D341Med (cell line): ENCODE data around the gene CPLX1.
"Not testable (repeated sequence)": the region's sequence is repeated elsewhere in the genome, so short reads cannot be mapped to it uniquely, and the experiment has no call there.

Experiments
- DNase-seq: peaks from one replicate; pipeline ENCODE4 v3.0.0; 2012; ENCODE audit warnings: low spot score

Gene CPLX1

DNA sequence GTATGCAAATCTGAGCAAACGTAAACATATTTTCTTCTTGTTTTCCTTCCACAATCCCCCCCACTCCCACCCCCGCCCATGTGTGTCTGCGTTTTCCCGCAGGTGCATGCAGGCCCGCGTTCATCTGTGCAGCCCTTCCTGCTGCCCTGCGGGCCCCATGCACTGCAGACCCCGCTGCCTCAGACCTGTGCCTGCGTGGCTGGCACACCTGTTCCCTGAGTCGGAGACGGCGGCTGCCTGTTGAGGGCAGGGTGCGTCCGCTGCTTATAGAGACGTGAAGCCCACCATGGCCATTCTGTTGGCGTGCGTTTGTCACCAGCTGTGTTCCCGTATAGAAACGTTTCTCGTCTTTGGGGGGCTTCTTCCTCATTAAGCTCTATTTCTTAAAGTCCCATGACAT is 68.8 kb downstream of the CPLX1 start:
- no peak for DNase-seq

DNA sequence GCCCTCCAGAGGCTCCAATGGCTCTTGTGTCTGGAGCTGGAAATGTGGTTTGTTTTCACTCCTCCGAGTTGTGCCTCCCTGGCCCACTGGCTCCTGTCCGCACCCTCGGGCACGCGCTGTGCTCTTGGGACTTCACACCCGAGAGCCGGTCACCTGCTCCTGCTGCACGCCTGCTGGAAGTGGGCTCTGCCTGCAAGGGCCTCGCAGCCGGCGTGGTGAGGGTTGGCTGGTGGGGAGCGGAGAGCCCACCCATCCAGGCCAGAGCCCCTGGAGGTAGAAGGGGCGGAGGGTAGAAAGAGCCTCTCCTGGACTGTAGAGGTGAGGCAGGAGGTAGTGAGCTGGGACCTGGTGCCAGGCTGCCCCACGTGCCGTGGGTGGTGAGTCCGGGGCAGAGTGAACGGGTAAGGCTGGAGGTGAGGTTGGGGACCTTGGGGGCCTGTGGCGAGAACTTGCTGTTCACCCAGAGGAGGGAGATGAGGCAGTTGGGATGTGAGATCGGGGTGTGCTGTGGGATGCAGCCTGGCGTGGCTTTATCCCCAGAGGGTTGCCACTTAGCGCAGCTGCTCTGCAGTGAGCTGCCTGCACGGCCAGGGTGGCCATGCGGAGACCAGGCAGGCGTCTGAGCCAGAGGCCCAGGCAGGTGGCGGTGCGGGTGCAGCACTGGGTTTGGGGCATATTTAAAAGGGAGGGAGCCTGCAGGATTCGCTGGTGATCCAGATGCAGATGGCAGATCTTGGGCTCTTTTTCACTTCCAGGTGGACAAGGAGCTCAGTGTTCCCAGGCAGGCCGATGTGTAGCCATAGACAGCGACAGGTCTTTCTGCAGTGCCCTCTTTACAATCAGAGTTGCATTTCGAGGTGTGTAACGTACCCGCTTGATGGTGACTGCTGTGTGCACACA is 71.5 kb downstream of the CPLX1 start:
- DNase-seq: no peak

DNA sequence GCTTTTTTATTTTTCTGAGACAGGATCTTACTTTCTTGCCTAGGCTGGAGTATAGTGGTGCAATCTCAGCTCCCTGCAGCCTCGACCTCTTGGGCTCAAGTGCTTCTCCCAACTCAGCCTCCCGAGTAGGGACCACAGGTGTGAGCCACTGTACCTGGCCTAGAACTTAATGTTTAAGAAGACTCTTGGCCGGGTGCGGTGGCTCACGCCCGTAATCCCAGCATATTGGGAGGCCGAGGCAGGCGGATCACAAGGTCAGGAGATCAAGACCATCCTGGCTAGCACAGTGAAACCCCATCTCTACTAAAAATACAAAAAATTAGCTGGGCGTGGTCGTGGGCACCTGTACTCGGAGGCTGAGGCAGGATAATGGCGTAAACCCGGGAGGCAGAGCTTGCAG is 72.7 kb downstream of the CPLX1 start:
- not testable (repeated sequence) for DNase-seq

DNA sequence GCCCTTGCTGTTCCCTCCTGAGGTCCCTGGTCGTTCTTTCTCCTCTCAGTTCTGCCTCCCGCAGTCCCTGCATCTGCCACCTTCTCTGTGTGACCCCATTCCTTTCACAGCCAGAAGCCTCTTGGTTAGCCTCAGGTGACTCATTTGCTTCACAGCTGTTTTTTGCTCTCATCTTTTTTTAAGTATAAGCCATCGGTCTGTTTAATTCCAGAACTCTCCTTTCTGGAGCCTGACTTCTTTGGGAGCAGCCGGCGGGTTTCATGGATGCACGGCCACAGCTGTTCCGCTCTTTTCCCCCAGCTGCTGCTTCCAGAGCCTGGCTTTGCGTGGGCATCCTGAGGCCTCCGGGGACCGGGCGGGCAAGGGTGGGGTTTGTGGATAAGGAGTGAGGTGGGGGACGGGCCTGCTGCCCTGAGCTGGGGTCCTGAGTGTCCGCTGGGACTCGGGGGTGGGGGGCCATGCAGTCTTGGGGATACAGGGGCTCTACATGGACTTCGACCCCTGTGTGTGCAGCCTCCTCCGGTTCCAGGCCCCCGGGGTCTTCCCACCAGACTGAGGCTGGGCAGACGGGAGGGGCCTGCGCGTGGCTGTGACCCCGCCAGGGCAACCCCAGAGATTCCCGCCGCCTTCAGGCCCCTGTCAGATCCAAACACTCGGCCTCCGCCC is 73.6 kb downstream of the CPLX1 start:
- no peak for DNase-seq

DNA sequence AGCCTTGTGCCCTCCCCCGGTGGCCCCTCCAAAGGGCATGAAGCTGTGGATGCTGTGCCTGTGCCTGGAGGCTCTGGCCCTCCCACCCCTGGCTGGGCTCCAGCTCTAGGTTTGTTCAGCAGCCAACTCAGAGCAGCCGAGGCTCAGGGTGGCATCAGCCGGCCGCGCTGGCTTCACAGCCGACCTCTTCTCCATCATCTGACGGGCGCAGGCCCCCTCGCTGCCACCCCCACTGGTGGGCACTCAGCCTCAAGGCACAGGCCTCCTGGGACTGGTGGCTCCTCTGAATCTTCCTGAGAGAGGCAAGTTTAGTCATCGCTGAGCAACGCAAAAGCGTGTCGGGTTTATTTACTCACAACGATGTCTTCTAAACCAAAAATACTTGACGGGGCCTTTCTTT is 74.3 kb downstream of the CPLX1 start:
- peak; percentile 43 for DNase-seq

DNA sequence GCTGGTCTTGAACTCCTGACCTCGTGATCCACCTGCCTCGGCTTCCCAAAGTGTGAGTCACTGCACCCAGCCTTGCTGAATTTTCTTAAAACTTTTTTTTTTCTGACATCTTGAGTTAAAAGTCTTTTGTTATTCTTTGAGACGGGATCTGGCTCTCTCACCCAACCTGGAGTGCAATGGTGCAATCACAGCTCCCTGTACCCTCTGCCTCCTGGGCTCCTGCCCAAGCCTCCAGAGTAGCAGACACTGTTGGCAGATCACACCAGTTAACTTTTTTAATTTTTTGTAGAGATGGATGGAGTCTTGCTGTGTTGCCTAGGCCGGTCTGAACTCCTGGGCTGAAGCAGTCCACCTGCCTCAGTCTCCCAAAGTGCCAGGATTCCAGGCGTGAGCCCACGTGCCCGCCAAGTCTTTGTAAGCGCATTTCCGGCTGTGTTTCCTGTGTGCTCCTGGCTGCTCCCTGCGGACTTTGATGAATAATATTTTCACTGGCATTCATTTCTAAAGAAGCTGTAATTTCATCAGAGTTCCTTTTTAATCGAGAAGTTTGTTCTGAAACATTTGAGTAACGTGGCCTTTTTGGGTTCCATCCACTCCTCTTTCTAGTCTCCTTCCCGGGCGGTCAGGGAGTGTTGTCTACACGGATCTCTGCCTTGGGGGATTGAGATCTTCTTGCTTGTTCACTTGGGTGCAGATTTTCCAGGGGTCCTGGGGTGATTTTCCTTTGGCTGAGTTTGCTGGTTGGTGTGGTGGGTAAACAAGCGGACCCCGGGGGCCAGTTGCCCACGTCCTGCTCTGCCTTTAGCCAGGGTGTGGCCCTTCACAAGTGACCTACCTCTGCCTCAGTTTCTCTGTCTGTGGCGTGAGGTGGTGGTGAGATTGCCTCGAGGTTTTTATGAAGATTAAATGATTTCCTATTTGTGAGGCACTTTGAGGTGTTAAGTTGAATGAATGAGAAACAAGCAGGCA is 75.9 kb downstream of the CPLX1 start:
- no peak for DNase-seq

DNA sequence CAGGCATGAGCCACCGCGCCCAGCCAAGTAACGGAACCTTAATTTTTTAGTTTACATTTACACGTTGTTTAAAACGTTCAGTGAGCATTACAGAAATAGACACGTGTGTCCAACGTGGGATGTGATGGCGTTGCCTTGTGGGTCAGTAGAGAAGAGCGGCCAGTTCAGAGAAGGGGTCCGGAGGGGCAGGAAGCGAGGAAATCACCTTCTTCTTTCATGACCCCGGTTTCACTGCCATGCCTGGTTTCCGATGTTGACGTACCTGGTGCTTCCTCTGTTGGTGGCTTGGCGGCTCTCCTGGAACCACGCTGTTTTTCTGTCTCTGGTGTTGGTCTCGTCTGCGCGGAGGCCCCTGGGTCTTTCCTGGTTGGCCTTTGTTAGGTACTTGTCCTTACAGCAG is 77.5 kb downstream of the CPLX1 start:
- no peak for DNase-seq

DNA sequence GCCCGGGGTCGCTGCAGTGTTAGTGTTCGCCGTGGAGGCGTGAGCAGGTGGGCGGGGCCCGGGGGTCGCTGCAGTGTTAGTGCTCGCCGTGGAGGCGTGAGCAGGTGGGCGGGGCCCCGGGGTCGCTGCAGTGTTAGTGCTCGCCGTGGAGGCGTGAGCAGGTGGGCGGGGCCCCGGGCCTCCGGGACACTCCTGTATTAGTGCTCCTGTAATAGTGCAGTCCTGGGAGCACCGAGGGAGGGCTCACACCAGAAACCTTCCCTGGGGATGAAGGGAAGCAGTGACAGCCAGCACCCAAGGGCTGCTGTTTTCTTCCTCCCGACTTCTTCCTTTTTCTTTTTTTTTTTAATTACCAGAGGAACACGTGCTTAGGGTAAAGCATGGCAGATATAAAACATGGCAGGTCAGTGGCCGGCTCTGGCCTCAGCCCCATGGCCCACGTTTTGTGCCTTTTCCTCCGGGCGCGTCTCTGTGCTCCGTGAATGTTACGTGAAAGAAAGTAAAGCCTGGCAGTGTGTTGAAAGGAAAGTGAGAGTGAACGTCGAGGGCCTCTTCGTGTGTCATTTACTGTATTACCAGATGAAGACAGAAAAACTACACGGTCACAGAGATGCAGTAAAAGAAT is 78.3 kb downstream of the CPLX1 start:
- no peak for DNase-seq

DNA sequence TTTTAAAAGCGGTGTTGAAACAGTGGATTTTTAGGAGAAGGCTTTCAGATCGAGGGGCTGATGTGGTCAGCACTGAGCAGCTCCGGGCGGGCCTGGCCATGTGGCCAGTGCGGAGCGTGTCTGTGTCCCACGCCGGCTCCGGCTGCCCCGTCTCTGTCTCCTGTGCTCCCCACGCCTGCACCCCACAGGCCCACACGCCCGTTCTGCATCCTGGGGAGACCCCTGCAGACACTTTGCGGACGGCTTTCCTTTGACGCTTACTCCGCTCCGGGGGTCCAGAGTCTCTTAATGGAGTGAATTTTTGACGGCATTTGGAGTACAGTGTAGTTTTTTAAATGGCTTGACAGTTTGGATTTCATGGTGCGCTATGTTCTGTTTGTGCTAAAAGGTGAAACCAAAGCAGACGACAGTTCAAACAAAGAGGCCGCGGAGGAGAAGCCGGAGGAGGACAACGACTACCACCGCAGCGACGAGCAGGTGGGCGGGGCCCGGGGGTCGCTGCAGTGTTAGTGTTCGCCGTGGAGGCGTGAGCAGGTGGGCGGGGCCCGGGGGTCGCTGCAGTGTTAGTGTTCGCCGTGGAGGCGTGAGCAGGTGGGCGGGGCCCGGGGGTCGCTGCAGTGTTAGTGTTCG is 81.6 kb downstream of the CPLX1 start:
- DNase-seq: no peak

DNA sequence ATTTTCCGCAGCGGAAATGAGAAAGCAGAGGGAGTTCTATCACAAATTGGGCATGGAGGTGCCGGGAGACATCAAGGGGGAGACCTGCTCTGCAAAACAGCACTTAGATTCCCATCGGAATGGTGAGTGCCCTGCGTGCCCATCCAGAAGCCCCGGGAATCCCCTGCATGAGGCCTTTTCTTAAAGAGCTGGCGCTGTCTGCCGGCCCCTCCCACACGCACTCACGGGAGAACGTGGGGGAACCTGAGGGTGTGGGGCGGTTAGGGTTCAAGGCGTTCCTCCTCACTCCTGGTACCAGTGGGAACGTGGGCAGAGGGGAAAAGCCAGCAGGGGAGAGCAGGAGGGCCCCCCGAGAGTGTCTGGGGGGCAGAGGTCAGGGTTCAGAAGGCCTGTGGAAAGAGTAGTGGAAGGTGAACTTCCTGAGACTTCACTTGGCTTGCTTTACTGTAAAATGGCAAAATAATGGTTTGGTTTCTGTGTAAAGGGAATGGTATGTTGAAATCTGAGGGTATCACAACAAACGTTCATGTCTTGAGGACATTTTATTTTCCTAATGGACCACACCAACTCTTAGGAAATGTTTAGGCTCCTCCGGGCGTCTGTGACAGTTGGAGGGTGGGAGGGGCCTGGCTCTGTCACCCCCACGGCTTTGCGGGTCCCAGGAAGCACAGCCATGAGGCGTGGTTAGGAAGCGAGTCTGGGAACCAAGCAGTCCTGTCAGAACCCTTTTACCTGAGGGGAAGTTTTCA is 82.3 kb downstream of the CPLX1 start:
- no peak for DNase-seq

DNA sequence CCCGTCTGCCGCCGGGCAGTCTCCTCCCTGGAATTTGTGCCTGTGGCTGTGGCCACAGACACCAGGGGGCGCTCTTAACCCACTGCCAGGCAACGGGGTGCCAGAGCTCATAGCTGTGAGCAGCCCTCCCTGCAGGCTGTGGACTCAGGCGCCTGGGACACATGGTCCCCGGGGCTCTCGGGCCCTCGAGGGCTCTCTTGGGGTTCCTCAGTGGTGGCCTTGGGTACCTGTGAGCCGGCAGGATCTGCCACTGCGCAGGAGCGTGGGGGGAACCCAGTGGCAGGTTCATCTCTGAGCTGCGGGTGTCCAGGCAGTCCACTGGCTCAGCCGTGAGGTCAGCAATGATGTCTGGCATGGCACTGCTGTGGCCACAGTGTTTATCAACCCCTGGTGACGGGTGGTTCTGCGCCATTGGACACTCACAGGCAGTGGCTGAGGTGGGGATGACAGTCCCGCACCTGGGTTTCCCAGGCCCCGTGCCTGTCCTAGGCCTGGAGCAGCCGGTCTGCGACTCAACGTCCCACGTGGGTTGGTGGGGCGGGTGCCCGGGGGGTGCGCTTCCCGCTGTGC is 83.1 kb downstream of the CPLX1 start:
- DNase-seq: peak; percentile 95

DNA sequence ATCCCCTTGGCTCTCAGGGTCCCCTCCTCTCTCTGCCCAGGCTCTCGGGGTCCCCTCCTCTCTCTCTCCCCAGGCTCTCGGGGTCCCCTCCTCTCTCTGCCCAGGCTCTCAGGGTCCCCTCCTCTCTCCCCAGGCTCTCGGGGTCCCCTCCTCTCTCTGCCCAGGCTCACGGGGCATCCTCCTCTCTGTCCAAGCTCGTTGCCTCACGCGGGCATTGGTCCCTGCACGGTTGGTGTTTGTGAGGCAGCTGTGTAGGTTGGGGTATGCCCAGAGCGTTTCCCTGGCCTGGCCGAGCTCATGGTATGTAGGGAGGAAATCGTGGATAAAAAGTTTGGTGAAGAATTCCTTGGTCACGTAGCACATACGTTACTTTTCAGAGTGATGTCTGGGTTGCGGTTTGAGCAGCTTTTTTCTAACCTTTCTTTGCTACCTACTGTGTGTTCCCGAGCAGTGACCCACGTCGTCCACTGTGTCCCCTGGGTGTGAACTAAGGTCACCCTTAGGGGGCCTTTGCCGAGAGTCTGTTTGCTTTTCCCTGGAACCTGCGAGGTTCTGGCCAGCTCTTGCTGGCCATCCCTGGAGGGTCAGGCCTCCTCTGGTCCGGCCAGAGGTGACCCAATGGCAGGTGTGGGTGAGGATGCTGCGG is 83.7 kb downstream of the CPLX1 start:
- DNase-seq: no peak

DNA sequence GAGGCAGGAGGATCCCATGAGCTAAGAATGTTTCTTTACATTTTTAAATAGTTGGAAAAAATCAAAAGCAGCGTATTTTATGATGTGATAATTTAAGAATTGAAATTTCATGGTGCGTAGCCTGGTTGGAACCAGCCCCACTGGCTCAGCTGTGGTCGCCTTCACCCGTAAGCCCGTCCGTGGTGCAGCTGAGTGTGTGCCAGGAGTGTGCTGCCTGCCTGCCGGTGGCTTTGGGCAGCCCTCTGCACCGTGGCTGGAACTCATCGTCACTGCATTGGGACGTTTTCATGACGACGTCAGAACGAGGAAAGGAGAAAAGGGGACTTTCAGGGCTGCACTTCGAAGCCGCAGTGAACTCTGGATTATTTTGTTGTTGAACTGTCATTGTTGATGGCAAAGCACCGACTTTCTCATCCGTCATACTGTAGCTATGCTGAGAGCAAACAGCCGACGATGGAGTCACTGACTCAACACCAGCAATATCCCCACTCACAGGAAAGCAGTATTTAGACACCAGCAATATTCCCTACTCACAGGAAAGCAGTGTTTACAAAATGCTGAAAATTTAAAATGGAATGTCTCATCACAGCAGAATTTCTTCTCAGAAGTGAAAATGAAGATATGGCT is 85.2 kb downstream of the CPLX1 start:
- no peak for DNase-seq

DNA sequence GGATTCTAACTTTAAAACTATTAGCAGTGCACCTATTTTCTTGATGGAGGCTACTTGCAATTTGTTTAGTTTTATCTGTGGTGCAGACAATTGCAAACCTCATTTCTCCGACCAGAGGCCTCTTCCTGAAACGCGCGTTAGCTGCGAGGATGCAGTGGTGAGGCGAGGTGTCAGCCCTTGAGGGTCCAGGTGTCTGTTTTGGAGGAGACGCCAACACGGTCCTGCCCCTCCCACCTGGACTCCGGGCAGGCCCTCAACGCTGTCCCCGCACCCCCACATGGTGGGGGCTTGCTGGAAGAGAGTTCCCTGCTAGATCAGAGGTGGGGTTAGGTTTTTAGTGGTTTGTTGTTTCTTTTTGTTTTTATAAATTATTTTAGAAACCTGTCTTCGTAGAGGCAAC is 85.9 kb downstream of the CPLX1 start:
- DNase-seq: no peak

DNA sequence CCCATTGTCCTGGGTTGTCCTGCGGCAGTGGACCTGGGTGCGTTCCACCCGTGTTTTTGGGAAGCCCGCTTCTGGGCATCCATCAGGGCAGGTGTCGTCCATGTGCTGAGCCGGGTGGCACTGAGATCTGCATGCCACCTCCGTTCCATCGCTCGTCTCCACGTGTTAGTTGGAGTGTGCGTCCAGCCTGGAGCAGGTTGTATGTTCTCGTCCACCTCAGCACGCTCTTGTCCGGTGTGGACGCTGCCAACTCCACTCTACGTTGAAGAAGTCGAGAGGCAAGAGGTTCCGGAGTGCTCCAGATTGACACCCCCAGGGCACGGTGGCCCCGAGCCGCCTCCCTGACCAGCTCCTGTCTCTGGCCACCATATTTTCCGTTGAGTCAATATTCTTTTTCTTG is 86.4 kb downstream of the CPLX1 start:
- DNase-seq: no peak

DNA sequence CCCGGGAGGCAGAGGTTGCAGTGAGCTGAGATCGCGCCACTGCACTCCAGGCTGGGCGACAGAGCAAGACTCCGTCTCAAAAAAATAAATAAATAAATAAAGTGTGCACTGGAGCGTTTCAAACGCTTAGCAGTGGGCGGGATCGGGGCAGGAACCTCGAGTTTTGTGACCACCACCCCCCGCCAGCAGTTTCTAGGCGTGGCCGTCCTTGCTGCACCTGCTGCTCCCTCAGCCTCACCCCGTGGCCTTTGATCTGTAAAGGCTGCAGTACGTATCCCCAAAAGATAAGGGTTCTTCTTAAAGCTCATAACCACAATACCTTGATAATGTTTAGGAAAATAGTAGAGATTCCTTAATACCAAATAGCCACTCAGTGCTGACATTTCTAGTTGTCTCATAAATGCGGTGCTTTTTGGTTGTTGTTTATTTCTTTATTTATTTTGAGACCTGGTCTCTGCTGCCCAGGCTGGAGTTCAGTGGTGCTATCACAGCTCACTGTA is 87.1 kb downstream of the CPLX1 start:
- no peak for DNase-seq

DNA sequence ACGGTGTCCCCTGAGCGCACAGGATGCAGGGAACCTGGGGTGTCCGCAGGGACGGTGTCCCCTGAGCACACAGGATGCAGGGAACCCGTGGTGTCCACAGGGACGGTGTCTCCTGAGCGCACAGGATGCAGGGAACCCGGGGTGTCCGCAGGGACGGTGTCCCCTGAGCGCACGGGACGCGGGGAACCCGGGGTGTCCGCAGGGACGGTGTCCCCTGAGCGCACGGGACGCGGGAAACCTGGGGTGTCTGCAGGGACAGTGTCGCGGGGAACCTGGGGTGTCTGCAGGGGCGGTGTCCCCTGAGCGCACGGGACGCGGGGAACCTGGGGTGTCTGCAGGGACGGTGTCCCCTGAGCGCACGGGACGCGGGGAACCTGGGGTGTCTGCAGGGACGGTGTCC is 89.4 kb downstream of the CPLX1 start:
- not testable (repeated sequence) for DNase-seq

DNA sequence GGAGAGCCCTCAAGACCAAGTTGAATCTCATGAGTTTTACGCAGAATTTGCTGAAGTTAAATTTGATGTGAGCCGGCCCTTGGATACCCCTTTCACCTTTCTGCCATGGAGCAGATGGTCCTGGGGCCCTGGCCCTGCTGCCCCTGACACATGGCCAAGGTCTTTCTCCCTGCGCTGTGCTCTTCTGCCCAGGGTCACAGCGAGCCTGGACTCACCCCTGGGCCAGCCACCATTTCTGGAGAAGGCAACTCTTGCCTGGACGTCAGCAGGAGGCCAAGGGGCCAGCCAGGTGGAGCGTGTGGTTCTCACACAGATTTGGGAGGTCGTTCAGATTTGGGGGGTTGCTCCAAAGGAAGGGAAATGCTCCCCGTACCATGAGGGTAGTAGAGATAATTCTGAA is 90.3 kb downstream of the CPLX1 start:
- DNase-seq: no peak
